ENCODE results near the gene SUSD1.
"Not testable (repeated sequence)": the region's sequence is repeated elsewhere in the genome, so short reads cannot be mapped to it uniquely, and the experiment has no call there.

GRCh38 chr9:112128399-112128798 is 46.7 kb downstream of the SUSD1 start:
- TF ChIP-seq POLR2AphosphoS5 (IDR thresholded peaks at IDR 0.05; ENCODE audit: borderline replicate concordance, low read depth, low read length); EZH2 (IDR thresholded peaks at IDR 0.05); FOXP2 (optimal IDR thresholded peaks at IDR 0.05; ENCODE audit: control extremely low read depth, extremely low read length, insufficient read depth): not testable (repeated sequence)
